Cardiac septum (tissue), 1 donor: ENCODE measurements around the gene IER2. TPM values are rescaled to one million over a fixed set of nuclear protein-coding genes. Genes with fewer than 3 reads are reported as not detected.
A peak's percentile ranks its signal among the peaks of the same experiment; 100 is the strongest.
"Not testable (repeated sequence)": the region's sequence is repeated elsewhere in the genome, so short reads cannot be mapped to it uniquely, and the experiment has no call there.

ENCODE experiments used
- DNase-seq: peaks from one replicate; pipeline ENCODE4 v3.0.0-alpha.2; 2020; ENCODE audit warnings: low spot score
- intact Hi-C: fragments of 100-400 bp; cut with DNase I; formaldehyde crosslinking; loops from one replicate; pipeline ENCODE4 v1.14.0; 2022
- total RNA-seq: library from RNA; stranded (reverse); fragmentation: NEBNext Ultra II Directional; extraction: Animal tissue kit (Norgen Biotek cat#: 25700); gene quantifications from one replicate; pipeline ENCODE4 v1.2.1, GENCODE V29; 2021
- donor health status: DM: no; HTN: no; CAD: no.

Gene IER2
- total RNA-seq, 1 donor from 2014 or later = 28.4 TPM

DNA sequence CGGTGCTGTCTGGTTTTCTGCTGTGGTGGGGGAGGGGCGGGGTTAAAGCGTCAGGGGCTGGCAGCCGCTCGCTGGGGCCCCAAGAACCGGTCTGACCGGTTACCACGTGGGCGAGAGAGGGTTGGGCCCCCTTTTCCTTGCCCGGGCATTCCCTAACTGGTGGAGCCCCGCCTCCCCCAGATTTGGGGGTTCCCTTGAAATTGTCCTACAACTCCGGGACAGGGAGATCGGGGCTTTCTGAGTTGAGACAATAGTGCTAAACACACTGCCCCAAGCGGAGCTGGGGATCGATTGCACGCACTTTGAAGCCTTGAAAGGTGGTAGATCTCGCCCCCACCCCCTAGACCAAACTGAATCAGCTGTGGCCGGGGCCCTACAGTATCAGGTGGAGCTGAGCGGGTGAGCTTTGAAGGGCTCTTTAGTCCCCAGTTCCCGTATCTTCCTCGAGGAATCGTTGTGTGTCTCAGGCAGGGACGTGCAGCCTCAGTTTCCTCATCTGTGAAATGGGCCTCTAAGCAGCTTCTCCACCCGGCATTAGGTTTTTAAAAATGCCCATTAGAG lies 4.8 kb downstream of the IER2 start:
- DNase-seq = no peak
- intact Hi-C loops = loop anchor here (1.0 to 5.0 kb wide), 6 partner anchors 8 to 682 kb away; partner anchors contain the start of gene JUNB

DNA sequence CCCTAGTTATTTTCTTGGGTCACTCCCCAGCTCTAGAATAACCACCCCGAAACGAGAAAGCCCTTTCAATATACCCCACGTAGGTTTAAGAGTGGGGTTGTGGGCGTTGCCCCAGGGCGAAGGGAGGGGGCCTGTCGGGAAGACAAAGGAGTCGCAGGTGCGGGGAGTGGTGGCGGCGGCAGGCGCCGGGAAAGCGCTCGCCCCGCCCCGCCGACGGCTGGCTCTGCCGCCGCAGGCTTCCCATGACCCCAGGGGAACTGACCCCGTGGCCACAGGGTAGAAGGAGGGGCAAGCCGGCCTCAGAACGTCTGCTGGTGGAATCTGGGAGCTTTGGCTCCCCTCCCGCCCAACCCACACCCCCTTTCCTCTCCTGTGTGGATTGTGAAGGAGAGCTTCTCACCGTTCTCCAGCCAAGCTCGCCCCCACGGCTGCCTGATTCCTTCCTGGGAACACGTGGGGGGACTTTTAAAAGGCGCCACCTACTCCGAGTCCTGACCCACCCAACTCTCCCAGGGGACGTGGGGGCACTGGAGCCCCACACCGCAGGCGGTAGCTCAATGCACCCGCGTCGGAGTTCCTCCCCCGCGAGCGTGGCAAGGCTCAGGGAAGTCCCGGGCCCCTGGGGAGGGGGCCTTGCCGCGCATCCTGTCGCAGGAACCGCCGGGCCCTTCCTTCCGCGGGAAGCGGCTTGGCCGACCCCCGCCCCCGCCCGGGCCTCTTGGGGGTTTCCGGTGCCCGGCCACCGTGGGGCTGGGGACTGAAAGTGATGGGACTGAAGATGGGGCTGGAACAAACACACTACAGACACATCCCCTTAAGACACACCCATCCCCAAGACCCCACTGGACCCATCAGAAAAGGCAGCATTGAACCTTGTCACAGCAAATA lies 5.5 kb downstream of the IER2 start:
- peak; percentile 94 for DNase-seq
- intact Hi-C loops = loop anchor here (1.0 kb wide), 1 partner anchor 8 kb away; no protein-coding TSS in a partner anchor

GRCh38 chr19:13159713-13160112 lies 9.5 kb downstream of the IER2 start:
- DNase-seq = no peak
- intact Hi-C loops = loop anchor here (5.0 kb wide), 1 partner anchor 683 kb away; no protein-coding TSS in a partner anchor

DNA sequence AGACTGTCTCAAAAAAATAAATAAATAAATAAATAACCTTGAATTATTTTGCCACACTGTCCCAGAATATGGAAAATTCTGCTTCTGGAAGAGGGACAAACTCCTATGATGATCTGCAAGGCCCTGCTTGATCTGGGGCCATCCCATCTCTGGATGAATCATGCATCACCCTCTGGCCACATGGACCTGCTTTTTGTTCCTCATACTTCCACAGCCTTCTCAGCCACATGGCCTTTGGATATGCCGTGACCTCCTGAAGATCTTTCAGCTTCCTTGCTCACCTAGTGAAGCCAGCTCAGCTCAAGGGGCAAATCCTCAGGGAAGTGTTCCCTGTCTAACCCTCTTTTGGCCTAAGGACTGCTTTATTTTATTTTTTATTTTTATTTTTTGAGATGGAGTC lies 10.3 kb downstream of the IER2 start:
- intact Hi-C loops = loop anchor here (5.0 kb wide), 1 partner anchor 682 kb away; no protein-coding TSS in a partner anchor
- DNase-seq = no peak

GRCh38 chr19:13162724-13163608 lies 12.8 kb downstream of the IER2 start:
- intact Hi-C loops = loop anchor here (1.0 to 5.0 kb wide), 3 partner anchors 8 to 679 kb away; partner anchors contain the start of gene LYL1
- DNase-seq = peak; percentile 99

DNA sequence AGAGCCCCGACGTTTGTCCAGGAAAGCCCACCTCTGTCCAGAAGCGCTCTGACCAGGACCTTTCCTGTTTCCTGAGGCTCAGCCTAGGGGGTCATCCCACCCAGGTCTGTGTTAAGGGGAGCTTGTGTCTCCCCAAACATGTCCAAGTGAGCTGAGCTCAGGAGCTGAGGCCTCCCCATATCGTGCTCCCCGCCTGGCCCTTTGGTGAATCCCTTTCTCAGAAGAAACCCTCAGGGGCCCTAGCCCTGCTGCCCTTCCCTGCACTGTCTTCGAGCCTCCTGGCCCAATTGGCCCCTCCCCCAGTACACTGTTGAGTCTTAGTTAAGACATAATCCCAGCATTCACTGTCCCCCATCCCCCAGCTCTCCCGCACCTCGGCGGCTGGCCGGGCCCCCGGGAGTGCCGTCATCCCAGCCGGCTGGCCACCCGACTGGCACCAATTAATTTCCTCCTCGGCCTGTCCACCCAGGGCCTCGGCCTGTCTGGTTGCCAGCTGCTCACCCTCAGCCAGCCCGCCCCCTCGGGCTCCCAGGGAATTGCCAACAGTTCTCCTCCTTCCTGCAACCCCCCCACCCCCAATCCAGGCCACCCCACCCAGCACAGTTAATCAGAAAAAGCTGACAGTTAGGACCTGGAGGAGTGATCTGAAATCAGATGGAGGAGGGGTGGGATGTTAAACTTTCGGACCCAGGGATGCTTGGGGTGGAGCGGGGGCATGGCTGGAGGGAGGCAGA lies 13.6 kb downstream of the IER2 start:
- intact Hi-C loops = loop anchor here (1.0 to 5.0 kb wide), 3 partner anchors 8 to 679 kb away; partner anchors contain the start of gene LYL1
- DNase-seq = peak; percentile 85

GRCh38 chr19:13164343-13165161 lies 14.3 kb downstream of the IER2 start:
- DNase-seq = peak; percentile 89
- intact Hi-C loops = loop anchor here (5.0 kb wide), 1 partner anchor 678 kb away; no protein-coding TSS in a partner anchor

DNA sequence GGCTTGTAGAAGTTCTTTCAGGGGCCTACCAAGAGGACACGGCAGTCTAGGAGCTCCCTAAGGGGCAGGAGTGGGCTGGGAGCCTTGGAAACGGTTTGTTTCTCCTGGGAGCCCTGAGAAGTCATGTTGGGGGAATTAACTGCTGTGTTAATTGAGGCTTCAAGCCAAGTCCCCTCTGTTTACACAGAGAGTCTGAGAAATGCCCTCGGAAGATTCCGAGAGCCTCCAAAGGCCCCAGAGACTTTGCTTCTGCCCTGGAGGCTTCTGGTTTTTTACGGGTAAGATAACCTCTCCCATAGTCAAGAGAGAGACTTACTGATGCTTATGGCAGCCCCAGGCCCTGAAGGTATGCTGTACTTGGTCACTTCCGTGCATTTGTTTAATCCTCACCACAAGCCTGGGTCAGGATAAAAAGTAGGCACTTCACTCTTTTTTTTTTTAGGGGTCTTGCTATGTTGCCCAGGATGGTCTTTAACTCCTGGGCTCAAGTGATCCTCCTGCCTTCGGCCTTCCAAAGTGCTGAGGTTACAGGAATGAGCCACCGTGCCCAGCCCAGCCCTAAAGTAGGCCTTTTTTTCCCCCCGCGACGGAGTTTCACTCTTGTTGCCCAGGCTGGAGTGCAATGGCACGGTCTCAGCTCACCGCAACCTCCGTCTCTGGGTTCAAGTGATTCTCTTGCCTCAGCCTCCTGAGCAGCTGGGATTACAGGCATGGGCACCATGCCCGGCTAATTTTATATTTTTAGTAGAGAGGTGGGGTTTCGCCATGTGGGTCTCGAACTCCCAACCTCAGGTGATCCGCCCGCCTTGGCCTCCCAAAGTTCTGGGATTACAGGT lies 15.2 kb downstream of the IER2 start:
- intact Hi-C loops = no loop called here
- DNase-seq = no peak

GRCh38 chr19:13166151-13166550 lies 15.9 kb downstream of the IER2 start:
- intact Hi-C loops, DNase-seq: not testable (repeated sequence)

DNA sequence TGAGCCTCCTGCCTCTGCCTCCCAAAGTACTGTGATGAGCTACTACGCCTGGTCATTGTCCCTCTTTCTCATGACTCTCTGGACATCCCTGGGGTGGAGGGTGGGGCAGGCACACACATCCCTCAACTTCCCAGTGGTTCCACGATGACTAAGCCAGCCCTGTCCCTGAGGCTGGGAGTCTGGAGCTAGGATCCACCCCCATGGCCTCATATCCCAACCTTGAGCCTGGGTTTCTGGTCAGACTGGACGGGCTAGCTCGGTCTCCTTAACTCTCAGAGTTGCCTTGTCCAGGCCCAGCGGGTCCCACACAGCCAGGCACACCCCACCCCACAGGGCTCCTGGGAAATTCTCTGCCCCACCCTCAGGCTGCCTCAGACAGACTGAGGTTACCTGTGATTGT lies 19.6 kb downstream of the IER2 start:
- intact Hi-C loops = no loop called here
- DNase-seq = no peak

GRCh38 chr19:13171146-13171545 lies 20.9 kb downstream of the IER2 start:
- intact Hi-C loops = no loop called here
- no peak for DNase-seq

GRCh38 chr19:13172346-13173138 lies 22.3 kb downstream of the IER2 start:
- intact Hi-C loops = no loop called here

GRCh38 chr19:13173139-13173737 lies 23.0 kb downstream of the IER2 start:
- intact Hi-C loops = no loop called here
- no peak for DNase-seq

More at GRCh38 chr19:13172346-13173138, 22.3 kb downstream of the IER2 start:
- peak; percentile 93 for DNase-seq

DNA sequence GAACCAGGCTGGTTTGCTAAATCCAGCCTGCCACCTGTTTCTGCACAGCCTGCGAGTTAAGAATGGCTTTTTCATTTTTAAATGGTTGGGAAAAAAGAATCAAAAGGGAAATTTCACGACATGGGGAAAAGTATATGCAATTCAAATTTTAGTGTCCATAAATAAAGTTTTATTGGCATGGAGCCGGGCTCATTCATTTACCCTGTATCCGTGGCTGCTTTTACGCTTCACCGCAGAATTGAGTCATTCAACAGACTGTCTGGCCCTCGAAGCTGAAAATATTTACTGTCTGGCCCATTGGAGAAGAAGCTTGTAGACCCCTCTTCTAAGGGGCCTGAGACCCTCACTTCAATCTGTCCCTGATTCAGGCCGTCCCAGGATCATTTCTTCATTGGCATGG lies 26.1 kb downstream of the IER2 start:
- intact Hi-C loops = no loop called here
- no peak for DNase-seq

GRCh38 chr19:13177584-13177983 lies 27.4 kb downstream of the IER2 start:
- DNase-seq, intact Hi-C loops: not testable (repeated sequence)

GRCh38 chr19:13178291-13178690 lies 28.1 kb downstream of the IER2 start:
- DNase-seq, intact Hi-C loops: not testable (repeated sequence)
